ENCODE measurements around the gene NOM1.

DNA sequence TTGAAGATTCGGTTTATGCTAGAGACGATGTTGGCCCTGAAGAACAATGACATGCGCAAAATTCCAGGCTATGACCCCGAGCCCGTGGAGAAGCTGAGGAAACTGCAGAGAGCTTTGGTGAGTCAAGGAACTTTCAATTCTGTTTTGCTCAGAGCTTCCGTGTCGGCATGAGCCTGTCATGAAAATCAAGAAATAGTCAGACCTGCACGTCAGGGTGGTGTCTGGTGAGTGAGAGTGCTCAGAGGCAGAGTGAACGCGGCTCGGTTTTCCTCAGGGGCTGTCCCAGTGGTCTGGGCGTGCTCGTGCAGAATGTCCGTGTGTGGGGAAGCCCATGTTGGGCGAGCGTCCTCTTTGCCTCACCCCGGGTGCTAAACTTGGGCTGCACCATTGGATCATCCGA lies 12.6 kb downstream of the NOM1 start:
- TF ChIP-seq, protein P1, sequence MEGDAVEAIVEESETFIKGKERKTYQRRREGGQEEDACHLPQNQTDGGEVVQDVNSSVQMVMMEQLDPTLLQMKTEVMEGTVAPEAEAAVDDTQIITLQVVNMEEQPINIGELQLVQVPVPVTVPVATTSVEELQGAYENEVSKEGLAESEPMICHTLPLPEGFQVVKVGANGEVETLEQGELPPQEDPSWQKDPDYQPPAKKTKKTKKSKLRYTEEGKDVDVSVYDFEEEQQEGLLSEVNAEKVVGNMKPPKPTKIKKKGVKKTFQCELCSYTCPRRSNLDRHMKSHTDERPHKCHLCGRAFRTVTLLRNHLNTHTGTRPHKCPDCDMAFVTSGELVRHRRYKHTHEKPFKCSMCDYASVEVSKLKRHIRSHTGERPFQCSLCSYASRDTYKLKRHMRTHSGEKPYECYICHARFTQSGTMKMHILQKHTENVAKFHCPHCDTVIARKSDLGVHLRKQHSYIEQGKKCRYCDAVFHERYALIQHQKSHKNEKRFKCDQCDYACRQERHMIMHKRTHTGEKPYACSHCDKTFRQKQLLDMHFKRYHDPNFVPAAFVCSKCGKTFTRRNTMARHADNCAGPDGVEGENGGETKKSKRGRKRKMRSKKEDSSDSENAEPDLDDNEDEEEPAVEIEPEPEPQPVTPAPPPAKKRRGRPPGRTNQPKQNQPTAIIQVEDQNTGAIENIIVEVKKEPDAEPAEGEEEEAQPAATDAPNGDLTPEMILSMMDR (IDR thresholded peaks at IDR 0.05; ENCODE audit: low read length): no peak
- no peak for TF ChIP-seq EZH2 (optimal IDR thresholded peaks at IDR 0.05; ENCODE audit: low read depth, low read length)
